Thyroid gland (tissue), 4 donors: ENCODE data around the gene ZNF420. TPM values are rescaled to one million over a fixed set of nuclear protein-coding genes. Genes with fewer than 3 reads are reported as not detected.

ENCODE experiments used
- DNase-seq, 2 donors: peaks; one replicate each; pipeline ENCODE4 v3.0.0-alpha.2; 2019
- H3K27ac ChIP-seq, 3 donors: fragments of 200-600 bp; sonication (generic); 1 replicate in 2 of 3; 2 replicates in 1 of 3; pipeline ENCODE4 v1.5.1; 2016 to 2019; ENCODE audit warnings: mild to moderate bottlenecking in 1 of 3, moderate library complexity in 1 of 3
- H3K27me3 ChIP-seq: fragments of 200-600 bp; sonication (generic); one replicate; pipeline ENCODE4 v1.5.1; 2019
- H3K36me3 ChIP-seq, 2 donors: fragments of 200-600 bp; sonication (generic); one replicate each; pipeline ENCODE4 v1.5.1; 2016 to 2019
- H3K4me1 ChIP-seq, 2 donors: fragments of 200-600 bp; sonication (generic); one replicate each; pipeline ENCODE4 v1.5.1; 2017 to 2019
- H3K4me3 ChIP-seq, 3 donors: fragments of 200-600 bp; sonication (generic); replicated peaks in 1 of 3; 1 replicate in 2 of 3; 2 replicates in 1 of 3; pipeline ENCODE4 v1.5.1; 2016; ENCODE audit warnings: mild to moderate bottlenecking in 1 of 3
- H3K9me3 ChIP-seq: fragments of 200-600 bp; sonication (generic); one replicate; pipeline ENCODE4 v1.5.1; 2017
- CTCF ChIP-seq, 6 experiments: fragments of 200-600 bp in 3 of 6; fragments of 450-650 bp in 3 of 6; sonication (generic) in 3 of 6; IDR thresholded peaks; one replicate each; pipeline ENCODE4 v1.5.1; 2016 to 2019; ENCODE audit warnings: antibody characterized with exemption in 6 of 6, mild to moderate bottlenecking in 2 of 6, inconsistent platforms in 1 of 6, moderate library complexity in 1 of 6
- POLR2A ChIP-seq, 2 donors: fragments of 450-650 bp; IDR thresholded peaks; one replicate each; pipeline ENCODE4 v1.6.1; 2017; ENCODE audit warnings: antibody characterized with exemption in 2 of 2, mild to moderate bottlenecking in 2 of 2, moderate library complexity in 1 of 2
- WGBS, 2 donors: methylation state at CpG; one replicate each; pipeline ENCODE4 v1.1.5; 2017; 5-methylcytosine and 5-hydroxymethylcytosine counted together
- intact Hi-C: fragments of 100-400 bp; cut with DNase I; formaldehyde crosslinking; loops from one replicate; pipeline ENCODE4 v1.15.1; 2023
- total RNA-seq, 4 donors: library from RNA; depleted of rRNA; stranded (reverse); fragments of >200 nt; gene quantifications; one replicate each; pipeline ENCODE4 v1.2.3, GENCODE V29; 2016

ZNF420 gene
- total RNA-seq, 4 donors from 2014 or later: 15.8 to 26.6 (median 16.8) TPM

GRCh38 chr19:37148214-37148613, 70.0 kb downstream of the ZNF420 start:
- no peak overlapping the region for H3K27ac ChIP-seq
- peaks cover 9 to 19% of the 10 kb centered on the region in 2 donors for H3K36me3 ChIP-seq
- no peaks in the 10 kb centered on the region for H3K9me3 ChIP-seq
- intact Hi-C loops: no loop called here
- WGBS, 2 donors: 94 to 96% methylated on average over 3 of the region's 3 CpGs
- H3K27me3 ChIP-seq: no peaks in the 10 kb centered on the region
- H3K4me1 ChIP-seq: no peaks in the 10 kb centered on the region
- TF ChIP-seq CTCF (IDR thresholded peaks at IDR 0.05): no peak
- no peak for TF ChIP-seq POLR2A (IDR thresholded peaks at IDR 0.05)
- H3K4me3 ChIP-seq: no peak overlapping the region
- DNase-seq: no peak

- H3K36me3 ChIP-seq: peaks cover 42 to 49% of the 10 kb centered on the region in 2 donors
- no peaks in the 10 kb centered on the region for H3K27me3 ChIP-seq
- DNase-seq: no peak
- H3K4me1 ChIP-seq: no peaks in the 10 kb centered on the region
- TF ChIP-seq POLR2A (IDR thresholded peaks at IDR 0.05): no peak
- 98 to 100% methylated on average over 1 of the region's 1 CpG for WGBS, 2 donors
- H3K9me3 ChIP-seq: no peaks in the 10 kb centered on the region
- H3K27ac ChIP-seq: no peak overlapping the region
- intact Hi-C loops: no loop called here
- no peak overlapping the region for H3K4me3 ChIP-seq
Observed at GRCh38 chr19:37160153-37160552, 81.9 kb downstream of the ZNF420 start.

- intact Hi-C loops: no loop called here
- no peaks in the 10 kb centered on the region for H3K4me1 ChIP-seq
- no peaks in the 10 kb centered on the region for H3K9me3 ChIP-seq
- no peak for TF ChIP-seq POLR2A (IDR thresholded peaks at IDR 0.05)
- TF ChIP-seq CTCF (IDR thresholded peaks at IDR 0.05): no peak
- no peak overlapping the region for H3K27ac ChIP-seq
- no peak overlapping the region for H3K4me3 ChIP-seq
- 98 to 100% methylated on average over 1 of the region's 1 CpG for WGBS, 2 donors
- no peak for DNase-seq
- no peaks in the 10 kb centered on the region for H3K27me3 ChIP-seq
- H3K36me3 ChIP-seq: peaks cover 27 to 49% of the 10 kb centered on the region in 2 donors
Observed at GRCh38 chr19:37165635-37166034, 87.4 kb downstream of the ZNF420 start.

- 5% methylated on average over 30 of the region's 30 CpGs for WGBS, 2 donors
- Histone ChIP-seq H3K4me1 (peaks cover 4 to 6% of the 10 kb centered on the region in 2 donors), H3K9me3 (no peaks in the 10 kb centered on the region), H3K27me3 (no peaks in the 10 kb centered on the region), H3K4me3 (peak within 1 kb of the TSS; percentile 29 to 45 (median 45)), H3K27ac (peak within 1 kb of the TSS; percentile 13 to 58 (median 33)), H3K36me3 (peaks cover 7 to 12% of the 10 kb centered on the region in 2 donors)
- peak; percentile 94 for DNase-seq
- TF ChIP-seq POLR2A (IDR thresholded peaks at IDR 0.05): peak in 1 of 2 donors; percentile 40
- TF ChIP-seq CTCF (IDR thresholded peaks at IDR 0.05): peak in 3 of 6 experiments; percentile 14 to 23 (median 17)
- intact Hi-C loops: no loop called here
Observed at GRCh38 chr19:37172368-37173366, 94.4 kb downstream of the ZNF420 start, which contains the start of gene ZNF585A. TSS of gene ZNF585A (minus strand) at chr19:37172695. CDS start at chr19:37169910, 2,785 bp downstream.

Other genes starting within 250 kb of the ZNF420 start
- gene ZNF790, start 240.0 kb upstream of the ZNF420 start, total RNA-seq: 10 to 100 TPM in 3 of 4 donors, 1 to 10 TPM in 1; 9.8 to 18.7 (median 14.6) TPM
- 10 to 100 TPM in 1 of 4 donors, 1 to 10 TPM in 3; 6.0 to 11.6 (median 8.2) TPM for gene ZNF345, start 227.6 kb upstream of the ZNF420 start, total RNA-seq
- gene ZNF829, start 162.1 kb upstream of the ZNF420 start, total RNA-seq: 1 to 10 TPM; 4.3 to 8.7 (median 6.1) TPM
- 10 to 100 TPM; 14.2 to 25.8 (median 16.8) TPM for gene ZNF568, start 162.1 kb upstream of the ZNF420 start, total RNA-seq
- gene ZNF585A, start 94.3 kb downstream of the ZNF420 start, total RNA-seq: 10 to 100 TPM; 13.5 to 18.6 (median 17.0) TPM
- gene ZNF585B, start 132.1 kb downstream of the ZNF420 start, total RNA-seq: 10 to 100 TPM; 25.9 to 45.7 (median 31.6) TPM
- gene ZNF383, start 139.8 kb downstream of the ZNF420 start, total RNA-seq: 10 to 100 TPM in 3 of 4 donors, 1 to 10 TPM in 1; 8.3 to 14.3 (median 11.3) TPM